GM18861 (cell line): ENCODE data around the gene GALNTL6.
"Not testable (repeated sequence)": the region's sequence is repeated elsewhere in the genome, so short reads cannot be mapped to it uniquely, and the experiment has no call there.

Experiments
- ATAC-seq: cut with Tn5 transposase; IDR thresholded peaks from one replicate; pipeline ENCODE4 v1.9.1; 2021; ENCODE audit not compliant: unreplicated experiment

GALNTL6 gene

GRCh38 chr4:172898715-172899114 is 1085.5 kb downstream of the GALNTL6 start:
- ATAC-seq, result no peak

- ATAC-seq, result no peak
These were observed 1086.7 kb downstream of the GALNTL6 start for GRCh38 chr4:172899861-172900260.

GRCh38 chr4:172900900-172901299 is 1087.7 kb downstream of the GALNTL6 start:
- no peak for ATAC-seq

- not testable (repeated sequence) for ATAC-seq
These were observed 1099.3 kb downstream of the GALNTL6 start for GRCh38 chr4:172912468-172912867.

GRCh38 chr4:172917403-172917802 is 1104.2 kb downstream of the GALNTL6 start:
- not testable (repeated sequence) for ATAC-seq

GRCh38 chr4:172919269-172919668 is 1106.1 kb downstream of the GALNTL6 start:
- ATAC-seq, result no peak

GRCh38 chr4:172927096-172927814 is 1114.1 kb downstream of the GALNTL6 start:
- ATAC-seq, result no peak

- ATAC-seq, result no peak
These were observed 1115.1 kb downstream of the GALNTL6 start for GRCh38 chr4:172928347-172928746.

GRCh38 chr4:172938072-172938829 is 1125.0 kb downstream of the GALNTL6 start:
- no peak for ATAC-seq

GRCh38 chr4:172938870-172939269 is 1125.7 kb downstream of the GALNTL6 start:
- ATAC-seq, result no peak

- no peak for ATAC-seq
These were observed 1129.6 kb downstream of the GALNTL6 start for GRCh38 chr4:172942840-172943239.

GRCh38 chr4:172945611-172946010 is 1132.4 kb downstream of the GALNTL6 start:
- ATAC-seq, result no peak

- no peak for ATAC-seq
These were observed 1133.3 kb downstream of the GALNTL6 start for GRCh38 chr4:172946503-172946902.

- ATAC-seq, result no peak
These were observed 1134.4 kb downstream of the GALNTL6 start for GRCh38 chr4:172947594-172947993.

- no peak for ATAC-seq
These were observed 1137.8 kb downstream of the GALNTL6 start for GRCh38 chr4:172950990-172951389.

GRCh38 chr4:172951679-172952451 is 1138.7 kb downstream of the GALNTL6 start:
- no peak for ATAC-seq

GRCh38 chr4:172953896-172954568 is 1140.8 kb downstream of the GALNTL6 start:
- no peak for ATAC-seq

- ATAC-seq, result not testable (repeated sequence)
These were observed 1143.1 kb downstream of the GALNTL6 start for GRCh38 chr4:172956340-172956739.

GRCh38 chr4:172957216-172957615 is 1144.0 kb downstream of the GALNTL6 start:
- no peak for ATAC-seq

GRCh38 chr4:172962564-172963353 is 1149.6 kb downstream of the GALNTL6 start:
- ATAC-seq, result no peak
